GM12864 (cell line): ENCODE results near the gene ALX4.

Source experiments
- DNase-seq: peaks from one replicate; pipeline ENCODE4 v3.0.0-alpha.2; 2011; ENCODE audit warnings: low read depth
- H3K4me3 ChIP-seq: 2 replicates; pipeline ENCODE4 v1.5.1; 2011; ENCODE audit warnings: mild to moderate bottlenecking, low read depth, low read length, control low read depth
- TF ChIP-seq, protein P1 (sequence below): IDR thresholded peaks from 2 replicates; pipeline ENCODE4 v1.5.1; 2011; ENCODE audit warnings: low read depth, mild to moderate bottlenecking, moderate library complexity, low read length, control low read depth, inconsistent platforms; ENCODE audit errors: missing control alignments

ALX4 gene

DNA sequence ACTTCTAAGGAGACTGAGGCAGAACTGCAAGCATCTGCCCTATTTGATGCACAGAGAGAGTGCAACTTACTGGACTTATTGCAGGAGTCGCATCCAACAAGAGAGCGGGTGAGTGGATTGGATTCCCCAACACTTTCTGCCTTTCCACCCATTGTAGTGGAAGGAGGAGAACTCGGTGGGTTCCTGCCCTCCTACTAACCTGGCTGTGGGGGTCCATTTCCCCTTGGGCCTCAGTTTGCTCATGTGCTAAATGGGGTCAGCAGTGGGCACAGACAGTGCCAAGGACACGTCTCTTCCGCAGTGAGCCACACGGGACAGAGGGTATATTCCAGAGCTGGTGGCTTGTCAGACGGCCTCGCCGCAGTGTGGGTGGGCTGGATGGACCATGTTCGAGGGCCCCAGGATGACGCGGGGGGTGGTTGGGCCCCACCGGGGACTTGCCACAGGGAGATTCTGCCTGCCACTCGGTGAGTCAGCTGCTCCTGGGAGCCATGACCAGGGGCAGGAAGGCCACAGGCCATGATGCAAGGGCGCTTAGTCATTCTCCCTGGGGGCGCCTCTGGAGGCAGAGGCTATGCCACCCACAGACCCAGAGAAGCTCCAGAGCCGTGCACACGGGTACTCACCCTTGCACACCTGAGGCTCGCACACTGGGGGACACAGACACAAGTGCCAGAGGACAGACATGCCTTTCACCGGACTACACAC lies 8.2 kb downstream of the ALX4 start:
- no peak overlapping the region for H3K4me3 ChIP-seq
- DNase-seq = no peak
- TF ChIP-seq, protein P1, sequence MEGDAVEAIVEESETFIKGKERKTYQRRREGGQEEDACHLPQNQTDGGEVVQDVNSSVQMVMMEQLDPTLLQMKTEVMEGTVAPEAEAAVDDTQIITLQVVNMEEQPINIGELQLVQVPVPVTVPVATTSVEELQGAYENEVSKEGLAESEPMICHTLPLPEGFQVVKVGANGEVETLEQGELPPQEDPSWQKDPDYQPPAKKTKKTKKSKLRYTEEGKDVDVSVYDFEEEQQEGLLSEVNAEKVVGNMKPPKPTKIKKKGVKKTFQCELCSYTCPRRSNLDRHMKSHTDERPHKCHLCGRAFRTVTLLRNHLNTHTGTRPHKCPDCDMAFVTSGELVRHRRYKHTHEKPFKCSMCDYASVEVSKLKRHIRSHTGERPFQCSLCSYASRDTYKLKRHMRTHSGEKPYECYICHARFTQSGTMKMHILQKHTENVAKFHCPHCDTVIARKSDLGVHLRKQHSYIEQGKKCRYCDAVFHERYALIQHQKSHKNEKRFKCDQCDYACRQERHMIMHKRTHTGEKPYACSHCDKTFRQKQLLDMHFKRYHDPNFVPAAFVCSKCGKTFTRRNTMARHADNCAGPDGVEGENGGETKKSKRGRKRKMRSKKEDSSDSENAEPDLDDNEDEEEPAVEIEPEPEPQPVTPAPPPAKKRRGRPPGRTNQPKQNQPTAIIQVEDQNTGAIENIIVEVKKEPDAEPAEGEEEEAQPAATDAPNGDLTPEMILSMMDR = no peak

DNA sequence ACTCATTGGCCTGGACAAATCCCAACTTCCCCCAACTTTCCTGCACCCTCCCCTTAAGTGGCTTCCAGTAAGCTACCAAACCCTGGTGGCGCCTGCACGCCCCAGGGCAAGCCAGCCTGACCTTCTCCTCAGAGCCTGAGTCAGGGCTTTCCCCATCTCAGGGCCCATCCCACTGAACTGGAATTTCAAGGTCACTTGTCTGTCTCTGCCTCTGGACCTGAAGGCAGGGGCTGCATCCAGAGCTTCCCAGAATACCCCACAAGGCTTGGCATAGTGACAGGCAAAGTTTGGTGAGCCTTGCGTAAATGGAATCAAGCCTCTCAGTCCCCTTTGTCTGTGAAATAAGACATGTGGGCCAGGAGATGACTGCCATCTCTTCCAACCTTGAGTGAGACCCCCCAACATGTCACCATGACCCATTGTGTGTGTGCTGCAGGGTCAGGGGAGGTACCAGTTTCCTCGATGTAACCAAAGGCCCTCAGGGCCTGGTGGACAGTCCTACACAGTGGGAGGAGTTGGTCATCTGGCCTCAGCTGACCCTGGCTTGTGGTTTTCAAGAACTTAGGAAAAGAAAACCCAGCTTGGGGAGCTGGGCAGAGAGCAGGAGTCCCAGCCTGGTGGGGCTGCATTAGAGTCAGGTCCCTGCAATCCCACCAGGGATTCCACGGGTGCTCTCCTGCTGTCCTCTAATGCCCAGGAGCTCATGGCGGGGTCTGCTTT lies 8.9 kb downstream of the ALX4 start:
- no peak overlapping the region for H3K4me3 ChIP-seq
- no peak for DNase-seq
- TF ChIP-seq, protein P1 = no peak

DNA sequence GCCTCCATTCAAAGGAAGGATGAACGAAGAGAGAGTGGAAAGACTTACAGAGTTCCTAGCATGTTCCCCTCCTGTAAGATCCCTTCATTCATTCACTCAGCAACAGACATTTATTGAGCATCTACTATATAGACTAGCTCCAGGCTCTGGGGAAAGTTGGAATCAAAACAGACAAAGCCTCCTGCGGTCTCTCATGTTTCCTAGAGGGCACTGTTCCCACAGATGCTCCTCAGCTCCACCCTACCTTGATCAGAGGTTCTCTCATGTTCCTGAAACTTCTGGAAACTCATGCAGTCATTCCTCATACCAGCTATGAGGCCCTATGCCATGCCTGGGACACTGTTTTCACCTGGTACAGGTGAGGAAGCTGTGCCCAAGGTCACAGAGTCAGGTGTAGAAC lies 11.1 kb downstream of the ALX4 start:
- no peak for DNase-seq
- TF ChIP-seq, protein P1 = no peak
- H3K4me3 ChIP-seq = no peak overlapping the region

DNA sequence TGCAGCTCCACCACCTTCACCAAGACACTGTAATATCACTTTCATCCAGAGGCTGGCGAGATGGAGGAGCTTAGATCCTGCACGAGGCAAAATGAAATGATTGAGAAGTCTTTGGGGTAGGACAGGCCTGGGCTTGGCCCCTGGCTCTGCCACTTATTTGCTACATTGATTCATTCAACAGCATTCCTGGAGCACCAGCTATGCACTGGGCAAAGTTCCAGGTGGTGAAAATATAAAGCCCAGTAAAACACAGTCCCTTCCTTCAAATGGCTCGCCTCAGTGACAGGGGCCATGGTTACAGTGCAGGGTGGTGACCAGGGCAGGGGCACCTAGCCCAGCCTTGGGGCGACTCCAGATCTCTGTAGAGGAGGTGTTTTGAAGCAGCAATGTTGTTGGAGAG lies 19.7 kb downstream of the ALX4 start:
- DNase-seq = no peak
- TF ChIP-seq, protein P1 = no peak

DNA sequence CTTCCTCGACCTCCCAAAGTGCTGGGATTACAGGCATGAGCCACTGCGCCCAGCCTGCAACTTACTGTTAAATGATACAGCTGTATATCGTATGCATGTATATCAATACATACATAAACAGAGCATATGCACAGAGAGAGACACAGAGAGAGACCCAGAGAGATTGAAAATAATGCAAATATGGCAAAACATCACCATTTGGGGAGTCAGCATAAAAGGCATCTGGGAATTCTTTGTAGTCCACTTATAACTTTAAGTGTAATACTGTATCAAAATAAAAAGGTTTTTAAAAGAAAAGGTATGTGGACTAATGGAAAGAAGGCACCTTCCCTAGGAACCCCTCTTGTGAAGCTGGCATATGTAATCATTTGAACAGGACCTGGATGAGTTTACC lies 21.8 kb downstream of the ALX4 start:
- DNase-seq = no peak
- TF ChIP-seq, protein P1 = no peak
- H3K4me3 ChIP-seq = no peak overlapping the region

More for the DNA sequence above, 19.7 kb downstream of the ALX4 start:
- H3K4me3 ChIP-seq = no peak overlapping the region

DNA sequence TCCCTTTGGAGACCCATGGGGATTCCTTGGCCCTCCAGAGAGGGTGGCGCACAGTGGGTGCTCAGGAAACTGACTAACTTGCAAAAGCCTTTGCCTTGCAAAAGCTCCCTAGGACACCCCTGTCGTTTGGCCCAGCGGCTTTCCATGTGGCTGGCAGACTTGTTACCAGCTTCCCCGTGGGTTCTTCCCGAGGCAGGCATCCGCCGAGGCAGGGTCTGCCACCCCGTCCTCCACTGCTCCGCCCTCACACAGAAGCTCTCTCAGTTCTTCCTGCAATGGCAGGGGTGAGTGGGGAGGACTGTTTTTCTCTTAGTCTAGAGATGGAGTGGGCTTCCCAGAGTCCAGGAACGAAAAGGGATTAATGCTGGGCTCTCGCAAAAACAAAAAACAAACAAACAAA lies 23.0 kb downstream of the ALX4 start:
- TF ChIP-seq, protein P1 = no peak
- H3K4me3 ChIP-seq = no peak overlapping the region
- no peak for DNase-seq
